Neural cell (in vitro differentiated cells): ENCODE results near the gene CASKIN1.

Experiments
- EP300 ChIP-seq: fragments of 450-650 bp; conservative IDR thresholded peaks from 2 replicates; pipeline ENCODE4 v1.6.1; 2014; ENCODE audit warnings: antibody characterized with exemption, mild to moderate bottlenecking, moderate library complexity; ENCODE audit not compliant: poor library complexity, severe bottlenecking
- EZH2 ChIP-seq: fragments of 200-600, 300-800 bp; shearing (Covaris generic), sonication (generic); IDR thresholded peaks from 2 replicates; pipeline ENCODE4 v1.6.1; 2014; ENCODE audit warnings: antibody characterized with exemption, low read length, borderline replicate concordance, mild to moderate bottlenecking; ENCODE audit not compliant: insufficient read depth, poor library complexity, severe bottlenecking
- MXI1 ChIP-seq: fragments of 450-650 bp; conservative IDR thresholded peaks from 2 replicates; pipeline ENCODE4 v1.6.1; 2014; ENCODE audit warnings: antibody characterized with exemption, mild to moderate bottlenecking; ENCODE audit not compliant: poor library complexity, severe bottlenecking
- POLR2AphosphoS5 ChIP-seq: IDR thresholded peaks from 2 replicates; pipeline ENCODE4 v1.6.1; 2012
- RAD21 ChIP-seq: fragments of 450-650 bp; conservative IDR thresholded peaks from 2 replicates; pipeline ENCODE4 v1.6.1; 2014; ENCODE audit warnings: antibody characterized with exemption, mild to moderate bottlenecking, moderate library complexity
- TAF1 ChIP-seq: IDR thresholded peaks from 2 replicates; pipeline ENCODE4 v1.6.1; 2012; ENCODE audit warnings: low read depth
- TF ChIP-seq, protein P1 (sequence below): fragments of 450-650 bp; IDR thresholded peaks from 2 replicates; pipeline ENCODE4 v1.5.1; 2014; ENCODE audit warnings: antibody characterized with exemption, mild to moderate bottlenecking, moderate library complexity; ENCODE audit not compliant: poor library complexity, severe bottlenecking
- TF ChIP-seq, protein P2 (sequence below): IDR thresholded peaks from 2 replicates; pipeline ENCODE4 v1.6.1; 2012; ENCODE audit warnings: borderline replicate concordance

GRCh38 chr16:2187212-2187611, 9.2 kb downstream of the CASKIN1 start:
- TF ChIP-seq, protein P1, sequence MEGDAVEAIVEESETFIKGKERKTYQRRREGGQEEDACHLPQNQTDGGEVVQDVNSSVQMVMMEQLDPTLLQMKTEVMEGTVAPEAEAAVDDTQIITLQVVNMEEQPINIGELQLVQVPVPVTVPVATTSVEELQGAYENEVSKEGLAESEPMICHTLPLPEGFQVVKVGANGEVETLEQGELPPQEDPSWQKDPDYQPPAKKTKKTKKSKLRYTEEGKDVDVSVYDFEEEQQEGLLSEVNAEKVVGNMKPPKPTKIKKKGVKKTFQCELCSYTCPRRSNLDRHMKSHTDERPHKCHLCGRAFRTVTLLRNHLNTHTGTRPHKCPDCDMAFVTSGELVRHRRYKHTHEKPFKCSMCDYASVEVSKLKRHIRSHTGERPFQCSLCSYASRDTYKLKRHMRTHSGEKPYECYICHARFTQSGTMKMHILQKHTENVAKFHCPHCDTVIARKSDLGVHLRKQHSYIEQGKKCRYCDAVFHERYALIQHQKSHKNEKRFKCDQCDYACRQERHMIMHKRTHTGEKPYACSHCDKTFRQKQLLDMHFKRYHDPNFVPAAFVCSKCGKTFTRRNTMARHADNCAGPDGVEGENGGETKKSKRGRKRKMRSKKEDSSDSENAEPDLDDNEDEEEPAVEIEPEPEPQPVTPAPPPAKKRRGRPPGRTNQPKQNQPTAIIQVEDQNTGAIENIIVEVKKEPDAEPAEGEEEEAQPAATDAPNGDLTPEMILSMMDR, result no peak
- TF ChIP-seq TAF1 (no peak), EZH2 (no peak), POLR2AphosphoS5 (no peak), MXI1 (no peak), EP300 (no peak), RAD21 (no peak)
- TF ChIP-seq, protein P2, sequence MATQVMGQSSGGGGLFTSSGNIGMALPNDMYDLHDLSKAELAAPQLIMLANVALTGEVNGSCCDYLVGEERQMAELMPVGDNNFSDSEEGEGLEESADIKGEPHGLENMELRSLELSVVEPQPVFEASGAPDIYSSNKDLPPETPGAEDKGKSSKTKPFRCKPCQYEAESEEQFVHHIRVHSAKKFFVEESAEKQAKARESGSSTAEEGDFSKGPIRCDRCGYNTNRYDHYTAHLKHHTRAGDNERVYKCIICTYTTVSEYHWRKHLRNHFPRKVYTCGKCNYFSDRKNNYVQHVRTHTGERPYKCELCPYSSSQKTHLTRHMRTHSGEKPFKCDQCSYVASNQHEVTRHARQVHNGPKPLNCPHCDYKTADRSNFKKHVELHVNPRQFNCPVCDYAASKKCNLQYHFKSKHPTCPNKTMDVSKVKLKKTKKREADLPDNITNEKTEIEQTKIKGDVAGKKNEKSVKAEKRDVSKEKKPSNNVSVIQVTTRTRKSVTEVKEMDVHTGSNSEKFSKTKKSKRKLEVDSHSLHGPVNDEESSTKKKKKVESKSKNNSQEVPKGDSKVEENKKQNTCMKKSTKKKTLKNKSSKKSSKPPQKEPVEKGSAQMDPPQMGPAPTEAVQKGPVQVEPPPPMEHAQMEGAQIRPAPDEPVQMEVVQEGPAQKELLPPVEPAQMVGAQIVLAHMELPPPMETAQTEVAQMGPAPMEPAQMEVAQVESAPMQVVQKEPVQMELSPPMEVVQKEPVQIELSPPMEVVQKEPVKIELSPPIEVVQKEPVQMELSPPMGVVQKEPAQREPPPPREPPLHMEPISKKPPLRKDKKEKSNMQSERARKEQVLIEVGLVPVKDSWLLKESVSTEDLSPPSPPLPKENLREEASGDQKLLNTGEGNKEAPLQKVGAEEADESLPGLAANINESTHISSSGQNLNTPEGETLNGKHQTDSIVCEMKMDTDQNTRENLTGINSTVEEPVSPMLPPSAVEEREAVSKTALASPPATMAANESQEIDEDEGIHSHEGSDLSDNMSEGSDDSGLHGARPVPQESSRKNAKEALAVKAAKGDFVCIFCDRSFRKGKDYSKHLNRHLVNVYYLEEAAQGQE, result no peak
